Loucy (cell line): ENCODE measurements around the gene WWC1.

Experiments used
- H2AFZ ChIP-seq: fragments of 200-600 bp; sonication (generic); 2 replicates; pipeline ENCODE4 v1.6.0; 2016; ENCODE audit warnings: antibody characterized with exemption, mild to moderate bottlenecking, low read length, moderate library complexity
- H3F3A ChIP-seq: fragments of 200-600 bp; 2 replicates; pipeline ENCODE4 v1.6.0; 2016; ENCODE audit warnings: antibody characterized with exemption, low read depth, mild to moderate bottlenecking
- H3K27me3 ChIP-seq: fragments of 200-600 bp; sonication (generic); 2 replicates; pipeline ENCODE4 v1.6.1; 2014; ENCODE audit warnings: low read length, mild to moderate bottlenecking; ENCODE audit not compliant: insufficient read depth, poor library complexity, severe bottlenecking
- H3K36me3 ChIP-seq: fragments of 200-600 bp; sonication (generic); 2 replicates; pipeline ENCODE4 v1.6.1; 2016; ENCODE audit warnings: low read length; ENCODE audit not compliant: insufficient read depth
- H3K4me1 ChIP-seq: fragments of 200-600 bp; sonication (generic); 2 replicates; pipeline ENCODE4 v1.5.1; 2014; ENCODE audit warnings: low read length, mild to moderate bottlenecking; ENCODE audit not compliant: insufficient read depth, poor library complexity, severe bottlenecking
- H3K4me2 ChIP-seq: fragments of 200-600 bp; sonication (generic); 2 replicates; pipeline ENCODE4 v1.6.0; 2014; ENCODE audit warnings: antibody characterized with exemption, low read length, low read depth, mild to moderate bottlenecking; ENCODE audit not compliant: poor library complexity, severe bottlenecking
- H3K4me3 ChIP-seq: fragments of 200-600 bp; sonication (generic); 2 replicates; pipeline ENCODE4 v1.5.1; 2014; ENCODE audit warnings: low read length, mild to moderate bottlenecking, mixed read lengths; ENCODE audit not compliant: poor library complexity, severe bottlenecking
- H3K79me2 ChIP-seq: fragments of 200-600 bp; sonication (generic); 2 replicates; pipeline ENCODE4 v1.6.1; 2014; ENCODE audit warnings: low read length; ENCODE audit not compliant: insufficient read depth
- H3K9ac ChIP-seq: fragments of 200-600 bp; sonication (generic); 2 replicates; pipeline ENCODE4 v1.6.0; 2014; ENCODE audit warnings: mild to moderate bottlenecking, low read depth, low read length, moderate library complexity; ENCODE audit not compliant: poor library complexity, severe bottlenecking
- H3K9me2 ChIP-seq: fragments of 200-600 bp; sonication (generic); replicated peaks from 2 replicates; pipeline ENCODE4 v1.6.1; 2016; ENCODE audit warnings: low read depth, low read length, mixed read lengths
- H3K9me3 ChIP-seq: fragments of 200-600 bp; sonication (generic); 2 replicates; pipeline ENCODE4 v1.6.1; 2014; ENCODE audit warnings: mild to moderate bottlenecking, antibody characterized with exemption, low read length, low read depth; ENCODE audit not compliant: insufficient read depth
- H4K20me1 ChIP-seq: fragments of 200-600 bp; sonication (generic); 2 replicates; pipeline ENCODE4 v1.6.0; 2014; ENCODE audit warnings: antibody characterized with exemption, low read length, mild to moderate bottlenecking; ENCODE audit not compliant: insufficient read depth, poor library complexity, severe bottlenecking
- EZH2phosphoT487 ChIP-seq: fragments of 200-600 bp; IDR thresholded peaks from 2 replicates; pipeline ENCODE4 v1.6.1; 2018; ENCODE audit warnings: antibody characterized with exemption, mild to moderate bottlenecking, moderate library complexity, borderline replicate concordance
- TF ChIP-seq, protein P1 (sequence below): fragments of 200-600 bp; sonication (generic); conservative IDR thresholded peaks from 2 replicates; pipeline ENCODE4 v1.5.1; 2014; ENCODE audit warnings: mild to moderate bottlenecking, antibody characterized with exemption, low read length

The WWC1 gene

DNA sequence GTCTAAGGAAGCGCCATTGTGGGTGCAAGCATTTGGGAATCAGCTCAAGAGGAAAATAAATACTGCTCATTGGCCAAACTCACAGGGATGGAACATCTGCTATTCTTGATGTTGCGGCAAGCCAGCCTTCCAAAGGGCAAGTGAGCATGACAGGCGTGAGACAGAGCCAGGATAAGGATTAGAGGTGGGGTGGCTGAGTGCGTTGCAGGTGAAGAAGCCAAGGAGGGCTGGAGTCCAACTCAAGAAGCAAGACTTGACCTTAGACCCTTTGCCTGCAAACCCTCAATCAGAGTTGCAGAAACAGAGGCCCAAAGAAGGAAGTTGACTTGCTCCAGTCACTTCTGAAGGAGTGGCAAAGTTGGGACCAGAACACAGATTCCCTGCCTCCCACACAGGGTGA lies 79.4 kb downstream of the WWC1 start:
- no peaks in the 10 kb centered on the region for H3F3A ChIP-seq
- H3K9ac ChIP-seq: no peak overlapping the region
- H3K4me2 ChIP-seq: no peak overlapping the region
- no peaks in the 10 kb centered on the region for H3K36me3 ChIP-seq
- H3K27me3 ChIP-seq: no peaks in the 10 kb centered on the region
- H3K9me2 ChIP-seq: no peaks in the 10 kb centered on the region
- no peaks in the 10 kb centered on the region for H3K79me2 ChIP-seq
- H3K4me3 ChIP-seq: no peak overlapping the region
- H3K9me3 ChIP-seq: no peaks in the 10 kb centered on the region
- TF ChIP-seq, protein P1, sequence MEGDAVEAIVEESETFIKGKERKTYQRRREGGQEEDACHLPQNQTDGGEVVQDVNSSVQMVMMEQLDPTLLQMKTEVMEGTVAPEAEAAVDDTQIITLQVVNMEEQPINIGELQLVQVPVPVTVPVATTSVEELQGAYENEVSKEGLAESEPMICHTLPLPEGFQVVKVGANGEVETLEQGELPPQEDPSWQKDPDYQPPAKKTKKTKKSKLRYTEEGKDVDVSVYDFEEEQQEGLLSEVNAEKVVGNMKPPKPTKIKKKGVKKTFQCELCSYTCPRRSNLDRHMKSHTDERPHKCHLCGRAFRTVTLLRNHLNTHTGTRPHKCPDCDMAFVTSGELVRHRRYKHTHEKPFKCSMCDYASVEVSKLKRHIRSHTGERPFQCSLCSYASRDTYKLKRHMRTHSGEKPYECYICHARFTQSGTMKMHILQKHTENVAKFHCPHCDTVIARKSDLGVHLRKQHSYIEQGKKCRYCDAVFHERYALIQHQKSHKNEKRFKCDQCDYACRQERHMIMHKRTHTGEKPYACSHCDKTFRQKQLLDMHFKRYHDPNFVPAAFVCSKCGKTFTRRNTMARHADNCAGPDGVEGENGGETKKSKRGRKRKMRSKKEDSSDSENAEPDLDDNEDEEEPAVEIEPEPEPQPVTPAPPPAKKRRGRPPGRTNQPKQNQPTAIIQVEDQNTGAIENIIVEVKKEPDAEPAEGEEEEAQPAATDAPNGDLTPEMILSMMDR: no peak
- no peak for TF ChIP-seq EZH2phosphoT487
- no peaks in the 10 kb centered on the region for H3K4me1 ChIP-seq
- H4K20me1 ChIP-seq: no peaks in the 10 kb centered on the region
- no peak overlapping the region for H2AFZ ChIP-seq

DNA sequence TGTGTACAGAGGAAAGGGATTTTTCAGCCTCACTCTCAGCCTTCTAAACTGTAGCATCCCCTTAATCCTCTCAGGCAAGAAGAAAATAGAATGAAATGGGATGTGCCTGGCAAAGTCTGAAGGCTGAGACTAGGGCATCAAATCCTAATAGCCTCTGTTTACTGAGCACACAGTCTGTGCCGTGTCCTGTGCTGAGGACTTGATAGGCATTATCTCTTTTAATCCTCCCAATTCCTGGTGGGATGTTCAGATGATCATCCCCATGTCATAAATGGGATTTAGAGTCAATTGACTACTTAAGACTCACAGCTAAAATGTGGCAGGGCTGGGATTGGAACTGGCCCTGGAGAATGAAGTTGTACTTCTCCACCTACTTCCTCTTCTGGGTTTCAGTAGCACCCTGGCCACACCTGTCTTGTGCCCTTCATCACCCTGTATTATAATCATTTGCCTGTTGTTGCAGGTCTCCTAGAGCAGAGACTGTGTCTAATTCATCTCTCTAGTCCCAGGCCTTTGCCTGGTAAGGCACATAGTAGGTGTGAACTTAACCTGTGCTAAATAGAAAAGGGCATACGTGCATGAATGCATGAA lies 81.0 kb downstream of the WWC1 start:
- no peaks in the 10 kb centered on the region for H3K79me2 ChIP-seq

DNA sequence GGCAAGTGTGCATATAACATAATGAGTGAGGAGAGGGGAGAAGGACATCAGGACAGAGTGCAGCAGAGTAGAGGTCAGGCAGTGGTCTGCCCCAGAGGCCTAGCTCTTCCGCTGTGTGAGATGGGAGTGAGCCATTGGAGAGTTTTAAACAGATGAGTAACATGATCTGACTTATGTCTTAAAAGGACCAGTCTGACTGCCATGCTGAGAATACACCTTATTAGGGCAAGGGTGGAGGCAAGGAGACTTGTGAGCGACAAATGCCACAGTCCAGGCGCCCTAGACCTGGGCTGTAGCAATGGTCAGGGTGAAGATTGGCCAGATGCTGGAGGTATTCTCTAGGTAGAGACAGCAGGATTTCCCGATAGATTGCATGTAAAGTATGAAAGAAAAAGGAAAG lies 83.1 kb downstream of the WWC1 start:
- no peaks in the 10 kb centered on the region for H3K79me2 ChIP-seq
- H3K4me3 ChIP-seq: no peak overlapping the region
- H3K4me1 ChIP-seq: no peaks in the 10 kb centered on the region
- no peaks in the 10 kb centered on the region for H3K36me3 ChIP-seq
- H3F3A ChIP-seq: no peaks in the 10 kb centered on the region
- TF ChIP-seq, protein P1: no peak
- TF ChIP-seq EZH2phosphoT487: no peak
- H4K20me1 ChIP-seq: no peaks in the 10 kb centered on the region
- H3K9me2 ChIP-seq: no peaks in the 10 kb centered on the region
- no peaks in the 10 kb centered on the region for H3K9me3 ChIP-seq
- H3K9ac ChIP-seq: no peak overlapping the region
- no peak overlapping the region for H2AFZ ChIP-seq
- no peak overlapping the region for H3K4me2 ChIP-seq
- no peaks in the 10 kb centered on the region for H3K27me3 ChIP-seq

More for the DNA sequence above, 81.0 kb downstream of the WWC1 start:
- Histone ChIP-seq H3K36me3 (no peaks in the 10 kb centered on the region), H3K27me3 (no peaks in the 10 kb centered on the region), H3K4me1 (no peaks in the 10 kb centered on the region), H4K20me1 (no peaks in the 10 kb centered on the region), H2AFZ (no peak overlapping the region), H3K9me3 (no peaks in the 10 kb centered on the region), H3F3A (no peaks in the 10 kb centered on the region), H3K9me2 (no peaks in the 10 kb centered on the region), H3K4me3 (no peak overlapping the region), H3K4me2 (no peak overlapping the region), H3K9ac (no peak overlapping the region)
- TF ChIP-seq, protein P1: no peak
- TF ChIP-seq EZH2phosphoT487: no peak
